Measurements from ENCODE around the gene NTNG1.

The NTNG1 gene

GRCh38 chr1:107343601-107344000 lies 202.8 kb downstream of the NTNG1 start:
- FAIRE-seq: no peak

- peak; percentile 97 for FAIRE-seq
Measured at GRCh38 chr1:107344268-107344760, 203.5 kb downstream of the NTNG1 start.

GRCh38 chr1:107344836-107345235 lies 204.0 kb downstream of the NTNG1 start:
- no peak for FAIRE-seq

DNA sequence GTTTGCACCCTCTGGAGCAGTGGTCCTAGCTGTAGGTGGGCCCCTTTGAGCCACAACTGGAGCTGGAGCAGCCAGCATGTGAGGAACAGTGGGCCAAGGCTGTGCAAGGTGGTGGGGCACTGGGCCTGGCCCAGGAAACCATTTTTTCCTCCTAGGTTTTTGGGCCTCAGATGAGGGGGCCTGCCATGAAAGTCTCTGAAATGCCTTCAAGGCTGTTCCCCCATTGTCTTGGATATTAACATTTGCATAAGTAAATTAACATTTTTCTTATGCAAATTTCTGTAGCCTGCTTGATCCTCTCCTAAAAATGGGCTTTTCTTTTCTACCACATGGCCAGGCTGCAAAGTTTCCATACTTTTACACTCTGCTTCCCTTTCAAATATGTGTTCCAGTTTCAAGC lies 212.0 kb downstream of the NTNG1 start:
- FAIRE-seq: no peak

DNA sequence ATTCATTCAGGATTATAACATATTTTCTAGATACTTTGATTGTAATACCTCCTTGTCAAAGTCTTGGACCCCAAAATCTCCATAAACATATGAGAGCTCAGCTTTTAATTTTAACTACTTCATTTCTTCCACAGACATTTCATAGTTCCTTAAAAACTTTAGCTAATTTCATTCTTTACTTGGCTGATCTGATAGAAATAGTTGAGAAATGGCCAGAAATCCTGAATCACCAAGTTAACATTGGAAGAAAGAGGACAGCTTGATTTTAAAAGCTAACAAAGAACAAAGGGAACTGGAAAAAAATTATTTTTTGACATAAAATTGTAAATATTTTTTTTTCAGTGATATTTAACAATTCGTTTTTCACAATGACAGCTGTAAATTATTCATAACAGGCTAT lies 216.5 kb downstream of the NTNG1 start:
- FAIRE-seq: peak; percentile 43

- FAIRE-seq: no peak
Measured at GRCh38 chr1:107358619-107359327, 217.9 kb downstream of the NTNG1 start.

DNA sequence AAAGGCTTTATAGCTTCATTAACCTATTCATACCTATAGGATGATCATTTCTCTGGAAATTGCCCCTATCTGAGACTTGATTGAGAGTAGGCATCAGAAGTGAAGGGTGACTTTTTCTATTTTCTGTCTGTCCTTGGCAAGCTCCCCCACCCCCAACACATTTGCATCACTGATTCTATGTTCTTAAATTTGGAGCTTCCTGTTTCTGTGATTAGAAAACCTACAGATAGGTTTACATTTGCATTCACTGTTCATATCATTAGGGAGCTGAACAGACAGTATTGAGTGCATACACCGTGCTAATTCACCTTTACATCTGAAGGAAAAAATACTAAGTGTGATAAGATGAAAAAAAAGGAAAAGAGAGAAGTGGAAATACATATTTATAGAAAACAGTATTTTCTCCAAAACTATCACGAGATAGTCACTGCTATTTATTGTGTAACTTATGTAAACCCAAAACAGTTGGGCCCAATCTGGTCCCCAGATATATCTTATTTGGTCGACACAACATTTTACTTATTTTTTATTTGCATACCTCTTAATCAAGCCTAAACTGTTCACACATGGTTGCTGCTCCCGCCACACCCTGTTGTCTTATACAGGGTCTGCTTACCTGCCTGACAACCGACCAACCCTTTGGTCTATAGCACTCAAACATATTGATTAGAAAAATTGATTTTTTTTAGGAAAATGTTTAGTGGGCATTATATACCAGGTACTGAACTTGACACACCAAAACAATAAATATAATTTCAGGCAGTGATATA lies 218.8 kb downstream of the NTNG1 start:
- no peak for FAIRE-seq

DNA sequence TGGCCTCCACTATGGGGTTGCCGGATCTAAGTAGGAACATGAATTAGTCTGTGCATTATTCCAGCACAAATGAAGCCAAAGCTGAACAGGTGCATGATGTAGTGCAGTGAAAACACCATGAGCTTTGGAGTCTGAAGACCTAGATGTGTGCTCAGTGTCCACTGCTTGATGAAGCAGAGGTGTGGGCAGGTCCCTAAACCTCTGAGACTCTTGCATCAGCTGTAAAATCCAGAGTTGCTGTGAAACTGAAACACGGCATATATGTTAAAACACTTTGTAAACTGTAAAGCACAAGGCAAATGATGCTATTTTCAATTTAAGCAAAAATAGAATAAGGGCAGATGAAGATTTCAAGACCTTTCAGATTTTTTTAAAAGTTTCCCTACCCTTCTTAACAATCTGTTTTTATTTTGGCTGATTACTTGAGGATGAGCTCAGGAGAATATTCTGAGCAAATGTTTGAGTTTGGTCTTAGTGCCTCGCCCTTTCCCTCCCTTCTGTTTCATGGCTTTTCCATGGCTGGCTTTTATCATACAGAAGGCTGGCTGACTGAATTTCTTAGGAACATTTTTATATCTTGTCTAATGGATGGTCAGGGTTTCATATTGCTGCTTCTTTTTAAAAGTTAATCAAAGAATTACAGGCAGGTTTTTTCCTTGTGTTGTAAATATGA lies 221.8 kb downstream of the NTNG1 start:
- FAIRE-seq: peak; percentile 35

DNA sequence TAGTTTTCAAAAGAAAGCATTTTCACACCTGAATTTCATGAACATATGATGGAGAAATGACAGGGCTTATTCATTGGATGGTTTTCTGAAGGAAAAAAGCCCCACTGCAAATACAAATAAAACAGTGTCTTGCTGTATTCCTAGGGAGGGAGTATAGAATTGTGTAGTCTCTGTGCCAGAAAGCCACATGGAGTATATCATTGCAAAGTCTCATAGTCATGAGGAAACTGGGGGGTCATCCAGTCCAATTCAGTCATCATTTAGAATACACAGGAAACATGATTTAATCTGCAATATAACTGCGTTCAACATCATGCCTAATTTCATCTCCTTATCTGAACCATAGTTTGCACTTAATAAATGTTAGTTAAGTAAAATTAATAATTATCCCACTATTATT lies 222.3 kb downstream of the NTNG1 start:
- FAIRE-seq: no peak

GRCh38 chr1:107365527-107366240 lies 224.8 kb downstream of the NTNG1 start:
- no peak for FAIRE-seq

DNA sequence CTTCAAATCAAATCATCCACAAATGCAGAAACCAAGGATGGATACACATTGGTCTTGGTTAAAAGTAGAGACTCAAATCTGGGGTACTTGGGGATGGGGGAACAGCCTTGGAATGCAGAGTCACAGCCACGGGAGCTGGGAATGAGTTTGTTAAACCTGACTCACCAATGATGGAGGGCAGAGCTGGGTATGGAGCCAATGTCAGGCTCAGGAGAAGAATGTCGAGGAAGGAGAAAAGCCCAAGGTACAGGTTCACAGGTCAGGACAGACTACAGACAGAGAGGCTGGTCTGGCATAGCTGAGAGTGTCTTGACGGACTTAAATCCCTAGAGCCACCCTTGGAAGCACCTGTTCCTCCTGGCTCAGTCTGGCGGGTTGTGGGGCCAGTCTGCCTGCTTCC lies 237.6 kb downstream of the NTNG1 start:
- no peak for FAIRE-seq

GRCh38 chr1:107378866-107379265 lies 238.0 kb downstream of the NTNG1 start:
- FAIRE-seq: no peak

GRCh38 chr1:107379826-107380225 lies 239.0 kb downstream of the NTNG1 start:
- no peak for FAIRE-seq

DNA sequence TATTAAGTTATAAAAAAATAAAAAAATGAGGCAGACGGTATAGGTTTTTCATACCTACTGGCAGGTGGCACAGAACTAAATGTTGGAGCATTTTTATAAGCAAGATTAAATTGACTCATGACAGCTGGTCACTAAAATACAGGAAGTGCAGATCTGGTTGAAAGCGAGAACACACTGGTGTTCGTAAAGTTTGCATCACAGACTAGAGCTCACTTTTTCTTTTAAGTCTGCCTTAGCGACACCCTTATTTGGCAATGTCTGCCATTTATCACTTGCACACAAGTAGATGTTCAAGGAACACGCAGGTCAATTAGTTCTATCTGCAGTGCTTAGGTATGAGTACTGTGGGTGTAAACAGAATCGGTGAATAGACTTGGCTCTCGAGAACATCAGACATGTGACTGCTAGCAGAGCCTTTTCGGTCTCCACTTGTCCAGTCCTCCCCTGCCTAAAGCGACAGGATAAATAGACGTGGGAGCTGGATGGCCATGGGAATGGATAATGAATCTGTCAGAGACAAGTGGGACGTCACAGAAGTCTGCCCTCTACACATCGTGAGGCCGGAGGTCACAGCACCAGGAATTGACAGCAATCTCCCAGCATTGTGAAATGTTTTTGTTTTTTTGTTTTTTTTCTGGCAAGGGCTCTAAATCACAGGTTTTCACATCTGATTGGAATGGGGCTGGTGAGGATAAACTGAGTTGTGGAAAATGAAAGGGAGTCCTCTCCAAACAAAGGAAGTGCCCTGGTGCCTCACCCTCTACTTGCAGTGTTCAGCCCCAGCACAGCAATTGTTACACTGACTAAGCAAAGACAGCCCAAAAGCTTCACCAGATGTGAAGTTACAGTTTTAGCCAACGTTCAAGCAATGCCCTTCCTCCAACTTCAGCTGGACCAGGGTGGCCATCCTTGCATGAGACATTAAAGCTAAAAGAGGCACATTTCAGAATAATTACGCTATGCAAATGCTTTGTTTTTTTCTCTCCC lies 248.9 kb downstream of the NTNG1 start:
- FAIRE-seq: no peak

DNA sequence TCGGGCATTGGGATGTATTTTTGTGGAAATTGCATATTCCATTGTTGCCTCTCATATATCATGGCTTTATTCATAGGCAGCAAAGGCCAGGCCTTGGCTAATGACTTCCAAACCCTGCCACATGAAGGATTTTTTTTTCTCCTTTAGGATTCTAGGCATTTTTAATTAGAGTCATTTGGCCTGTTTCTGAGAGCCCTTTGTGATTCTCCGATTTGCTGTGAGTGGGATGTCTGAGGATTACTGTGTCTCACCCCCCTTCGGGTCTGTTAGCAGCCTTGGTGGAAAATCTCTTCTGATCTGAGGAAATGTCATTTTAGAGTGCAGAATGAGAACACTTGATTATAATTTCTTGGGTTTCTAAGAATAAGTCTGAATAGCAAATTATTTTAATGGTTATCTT lies 253.5 kb downstream of the NTNG1 start:
- FAIRE-seq: no peak

- FAIRE-seq: no peak
Measured at GRCh38 chr1:107401704-107402103, 260.9 kb downstream of the NTNG1 start.

DNA sequence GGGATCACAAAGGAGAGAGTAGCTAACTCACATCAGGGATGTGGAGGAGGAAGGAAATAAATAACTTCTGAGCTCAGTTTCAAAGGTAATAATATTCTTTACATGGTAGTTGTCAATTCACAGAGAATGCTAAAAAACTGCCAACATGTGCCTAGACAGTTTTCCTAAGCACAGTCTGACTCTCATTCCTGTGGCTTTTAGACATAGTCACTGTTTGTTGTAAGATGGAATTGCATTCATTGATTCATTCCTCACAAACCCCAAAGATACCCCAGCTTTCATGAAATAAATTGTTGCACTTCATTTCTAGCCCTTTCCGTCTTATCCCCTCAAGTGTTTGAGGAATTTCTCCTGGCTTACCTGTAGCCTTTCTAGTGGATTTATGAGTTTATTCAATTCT lies 263.9 kb downstream of the NTNG1 start:
- FAIRE-seq: no peak

- no peak for FAIRE-seq
Measured at GRCh38 chr1:107405236-107405635, 264.4 kb downstream of the NTNG1 start.

- no peak for FAIRE-seq
Measured at GRCh38 chr1:107407011-107407410, 266.2 kb downstream of the NTNG1 start.

GRCh38 chr1:107413546-107413945 lies 272.7 kb downstream of the NTNG1 start:
- FAIRE-seq: no peak

DNA sequence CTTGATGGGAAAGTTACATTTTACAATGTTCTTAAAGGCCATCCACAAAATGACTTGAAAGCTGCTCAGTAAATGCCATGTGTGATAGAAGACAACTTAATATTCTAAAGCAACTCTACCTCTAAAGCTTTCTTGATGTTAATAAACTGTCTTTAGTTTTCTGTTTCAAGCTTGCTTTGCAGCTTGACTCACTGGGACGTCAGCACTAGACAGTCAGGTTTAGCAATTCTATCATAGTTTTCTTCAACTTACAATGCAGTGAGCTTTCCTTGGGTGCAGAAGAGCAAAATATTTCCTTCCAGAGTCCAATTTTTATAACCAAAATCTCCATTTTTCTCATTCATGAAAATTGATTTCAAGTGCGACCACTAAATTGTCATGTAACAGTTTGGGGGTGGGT lies 273.1 kb downstream of the NTNG1 start:
- no peak for FAIRE-seq

GRCh38 chr1:107414550-107414949 lies 273.7 kb downstream of the NTNG1 start:
- no peak for FAIRE-seq

Measured in endometrium (tissue), 2 donors.